ENCODE results near the gene LIPC.

LIPC gene

GRCh38 chr15:58526647-58527192, 94.9 kb downstream of the LIPC start:
- no peak overlapping the region for H3K27ac ChIP-seq
- TF ChIP-seq ZFX (IDR thresholded peaks at IDR 0.05; ENCODE audit: borderline replicate concordance) (no peak), CTCF (IDR thresholded peaks at IDR 0.05) (no peak)

- TF ChIP-seq ZFX (IDR thresholded peaks at IDR 0.05; ENCODE audit: borderline replicate concordance) = no peak
- no peak for TF ChIP-seq CTCF (IDR thresholded peaks at IDR 0.05)
Measured at GRCh38 chr15:58527573-58528187, 95.9 kb downstream of the LIPC start.

GRCh38 chr15:58528188-58528870, 96.5 kb downstream of the LIPC start:
- TF ChIP-seq CTCF (IDR thresholded peaks at IDR 0.05) (no peak), ZFX (IDR thresholded peaks at IDR 0.05; ENCODE audit: borderline replicate concordance) (no peak)
- H3K27ac ChIP-seq = no peak overlapping the region

More at GRCh38 chr15:58527573-58528187, 95.9 kb downstream of the LIPC start:
- no peak overlapping the region for H3K27ac ChIP-seq

GRCh38 chr15:58529041-58529440, 97.2 kb downstream of the LIPC start:
- no peak overlapping the region for H3K27ac ChIP-seq
- TF ChIP-seq CTCF (IDR thresholded peaks at IDR 0.05) = no peak
- TF ChIP-seq ZFX (IDR thresholded peaks at IDR 0.05; ENCODE audit: borderline replicate concordance) = no peak

GRCh38 chr15:58530056-58530590, 98.3 kb downstream of the LIPC start:
- no peak for TF ChIP-seq CTCF (IDR thresholded peaks at IDR 0.05)
- no peak for TF ChIP-seq ZFX (IDR thresholded peaks at IDR 0.05; ENCODE audit: borderline replicate concordance)
- no peak overlapping the region for H3K27ac ChIP-seq

GRCh38 chr15:58532126-58532525, 100.3 kb downstream of the LIPC start:
- TF ChIP-seq CTCF (IDR thresholded peaks at IDR 0.05) (no peak), ZFX (IDR thresholded peaks at IDR 0.05; ENCODE audit: borderline replicate concordance) (no peak)
- no peak overlapping the region for H3K27ac ChIP-seq

GRCh38 chr15:58534556-58534955, 102.8 kb downstream of the LIPC start:
- no peak for TF ChIP-seq ZFX (IDR thresholded peaks at IDR 0.05; ENCODE audit: borderline replicate concordance)
- no peak for TF ChIP-seq CTCF (IDR thresholded peaks at IDR 0.05)
- no peak overlapping the region for H3K27ac ChIP-seq
